H1 (cell line): Measurements from ENCODE around the gene KCNAB2.

Experiments
- PHF8 ChIP-seq: fragments of 200-600 bp; sonication (generic); conservative IDR thresholded peaks from 2 replicates; pipeline ENCODE4 v1.7.1; 2012; ENCODE audit warnings: low read depth, mild to moderate bottlenecking, inconsistent platforms, low read length, moderate library complexity
- RFX5 ChIP-seq: IDR thresholded peaks from 2 replicates; pipeline ENCODE4 v1.6.1; 2011; ENCODE audit warnings: low read depth, low read length, improper control_type of control experiment, borderline replicate concordance
- YY1 ChIP-seq: IDR thresholded peaks from 2 replicates; pipeline ENCODE4 v1.6.1; 2011; ENCODE audit warnings: low read depth, mild to moderate bottlenecking, low read length

GRCh38 chr1:6117624-6118023, 71.9 kb downstream of the KCNAB2 start:
- TF ChIP-seq YY1 (no peak), PHF8 (no peak), RFX5 (no peak)
